Activated T-cell treated with anti-CD3 and anti-CD28 coated beads for 1 hour (primary cell): ENCODE measurements around the gene FSD1.
A peak's percentile ranks its signal among the peaks of the same experiment; 100 is the strongest.
"Not testable (repeated sequence)": the region's sequence is repeated elsewhere in the genome, so short reads cannot be mapped to it uniquely, and the experiment has no call there.

Experiments
- DNase-seq: peaks from one replicate; pipeline ENCODE4 v3.0.0-alpha.2; 2020; ENCODE audit warnings: low read depth

The FSD1 gene

GRCh38 chr19:4304538-4305256, at the start of gene FSD1:
Gene FSD1, plus strand, starts transcription at chr19:4304598. Its CDS starts 149 bp downstream, at chr19:4304747.
- DNase-seq, result peak; percentile 45

- DNase-seq, result no peak
Measured at GRCh38 chr19:4256563-4256962, 47.8 kb upstream of the FSD1 start.

GRCh38 chr19:4257025-4257424, 47.4 kb upstream of the FSD1 start:
- no peak for DNase-seq

- DNase-seq, result no peak
Measured at GRCh38 chr19:4258181-4258580, 46.2 kb upstream of the FSD1 start.

- DNase-seq, result no peak
Measured at GRCh38 chr19:4260613-4261191, 43.7 kb upstream of the FSD1 start.

- no peak for DNase-seq
Measured at GRCh38 chr19:4264812-4265211, 39.6 kb upstream of the FSD1 start.

GRCh38 chr19:4266253-4267000, 38.0 kb upstream of the FSD1 start:
- DNase-seq, result no peak

GRCh38 chr19:4267101-4267900, 37.1 kb upstream of the FSD1 start:
- peak; percentile 54 for DNase-seq

GRCh38 chr19:4267901-4268815, 36.2 kb upstream of the FSD1 start:
- DNase-seq, result no peak

- DNase-seq, result no peak
Measured at GRCh38 chr19:4268816-4269430, 35.5 kb upstream of the FSD1 start.

GRCh38 chr19:4272894-4273293, 31.5 kb upstream of the FSD1 start:
- no peak for DNase-seq

GRCh38 chr19:4274321-4274686, 30.1 kb upstream of the FSD1 start:
- not testable (repeated sequence) for DNase-seq

- DNase-seq, result no peak
Measured at GRCh38 chr19:4277191-4277696, 27.2 kb upstream of the FSD1 start.

GRCh38 chr19:4278010-4278409, 26.4 kb upstream of the FSD1 start:
- no peak for DNase-seq

GRCh38 chr19:4278419-4279266, 25.8 kb upstream of the FSD1 start, which contains the start of gene SHD:
Gene SHD, plus strand, starts transcription at chr19:4279266. Its CDS starts 798 bp downstream, at chr19:4280064.
- no peak for DNase-seq

- no peak for DNase-seq
Measured at GRCh38 chr19:4279267-4279529, 25.2 kb upstream of the FSD1 start.

- DNase-seq, result no peak
Measured at GRCh38 chr19:4279530-4280422, 24.6 kb upstream of the FSD1 start.

- DNase-seq, result no peak
Measured at GRCh38 chr19:4284176-4284958, 20.0 kb upstream of the FSD1 start.
